AML-193 (cell line): ENCODE data around the gene CCL14.

ENCODE experiments used
- DNase-seq, 2 experiments: peaks; one replicate each; lab custom pipeline; 2025; lab: John Stamatoyannopoulos, UW

Gene CCL14

DNA sequence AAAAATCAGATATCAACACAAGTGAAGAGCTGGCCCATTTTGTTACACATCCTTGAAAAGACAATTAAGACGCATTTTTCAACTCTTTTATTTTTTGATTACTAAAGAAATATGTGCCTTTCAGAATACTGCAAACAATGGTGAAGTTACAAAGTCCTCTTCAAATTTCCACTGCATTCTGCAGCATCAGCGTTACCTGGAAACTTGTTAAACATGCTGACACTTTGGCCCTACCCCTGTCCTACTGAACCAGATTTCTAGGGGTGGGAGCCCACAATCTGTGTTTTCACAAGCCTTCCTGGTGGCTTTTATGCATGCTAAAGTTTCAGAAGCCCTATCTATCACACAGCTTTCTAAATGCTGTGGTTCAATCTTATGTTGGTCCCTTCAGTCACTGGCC, 4.5 kb upstream of the CCL14 start:
- DNase-seq: no peak

DNA sequence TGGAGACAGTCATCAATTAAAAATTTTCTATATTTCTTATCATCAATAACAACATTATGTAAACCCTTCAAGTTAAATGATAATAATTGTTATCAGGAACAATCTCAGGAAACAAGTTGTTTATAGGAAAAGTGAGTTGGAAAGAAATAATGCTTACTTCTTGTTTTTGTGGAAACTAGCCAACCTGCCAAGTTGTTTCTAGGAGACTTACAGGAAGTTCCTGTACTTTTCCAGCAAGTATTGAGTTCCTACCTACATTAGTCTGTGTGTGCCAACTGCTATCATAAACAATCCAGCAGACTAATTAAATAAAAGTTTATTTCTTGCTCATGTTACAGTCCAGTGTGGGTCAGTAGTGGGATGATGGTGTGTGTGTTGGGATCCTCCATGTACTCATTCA, 1.6 kb upstream of the CCL14 start:
- DNase-seq: no peak

DNA sequence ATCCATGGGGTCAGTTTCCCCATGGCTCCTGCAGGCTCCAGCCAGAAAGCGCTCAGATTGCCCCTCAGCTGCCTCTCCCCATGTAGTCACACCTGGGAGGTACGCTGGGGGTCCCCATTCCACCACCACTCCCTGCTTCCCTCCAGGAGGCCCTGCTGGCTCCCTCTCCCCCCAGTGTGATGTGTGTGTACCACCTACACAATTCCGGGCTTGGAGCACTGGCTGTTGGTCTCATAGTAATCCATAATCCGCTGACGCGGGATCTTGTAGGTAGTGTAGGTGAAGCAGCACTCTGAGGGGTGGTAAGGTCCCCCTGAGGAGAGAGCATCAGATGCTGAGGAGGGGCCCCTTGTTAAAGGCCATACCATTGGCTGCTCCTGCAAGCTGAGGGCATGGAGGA, 2.4 kb downstream of the CCL14 start:
- DNase-seq: no peak

DNA sequence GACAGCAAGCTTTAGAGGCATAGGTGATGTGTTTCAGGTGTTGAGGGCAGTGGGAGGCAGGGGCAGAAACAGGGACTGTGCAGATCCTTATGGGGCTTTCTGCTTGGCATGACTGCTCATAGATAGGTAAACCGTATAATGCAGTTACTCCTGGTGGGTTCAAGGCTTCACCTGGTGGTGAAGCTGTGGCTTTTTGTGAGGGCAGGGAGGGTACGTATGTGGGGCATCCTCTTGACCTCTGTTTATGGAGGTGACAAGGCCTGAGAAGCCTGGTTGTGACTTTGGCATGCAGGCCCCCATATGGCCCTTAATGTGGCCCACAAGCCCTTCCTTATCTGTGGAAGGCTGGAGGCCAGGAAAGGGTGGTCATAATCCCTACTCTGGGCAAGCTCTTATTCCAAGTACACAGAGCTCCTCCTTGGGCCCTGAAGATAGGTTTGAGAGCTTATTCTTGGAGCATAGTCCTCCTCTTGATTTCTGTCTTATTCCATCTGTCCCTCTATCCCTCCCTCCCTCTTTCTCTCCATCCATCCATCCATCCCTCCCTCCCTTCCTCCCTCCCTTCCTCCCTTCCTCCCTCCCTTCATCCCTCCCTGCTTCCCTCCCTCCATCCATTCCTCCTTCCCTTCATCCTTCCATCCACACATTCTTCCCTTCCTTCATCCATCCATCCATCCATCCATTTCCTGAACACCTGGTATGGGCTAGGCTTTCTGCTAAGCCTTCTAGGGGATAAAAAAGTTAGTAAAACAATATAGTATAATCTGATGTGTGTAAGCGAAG, 3.9 kb downstream of the CCL14 start:
- DNase-seq: no peak

GRCh38 chr17:35981908-35982330, 4.6 kb downstream of the CCL14 start:
- DNase-seq: no peak

- no peak for DNase-seq
These were observed 5.3 kb downstream of the CCL14 start, which contains the start of gene CCL16 for GRCh38 chr17:35981246-35981645. CCL16 (minus strand) TSS chr17:35981497; CDS start chr17:35981420, 77 bp downstream.

DNA sequence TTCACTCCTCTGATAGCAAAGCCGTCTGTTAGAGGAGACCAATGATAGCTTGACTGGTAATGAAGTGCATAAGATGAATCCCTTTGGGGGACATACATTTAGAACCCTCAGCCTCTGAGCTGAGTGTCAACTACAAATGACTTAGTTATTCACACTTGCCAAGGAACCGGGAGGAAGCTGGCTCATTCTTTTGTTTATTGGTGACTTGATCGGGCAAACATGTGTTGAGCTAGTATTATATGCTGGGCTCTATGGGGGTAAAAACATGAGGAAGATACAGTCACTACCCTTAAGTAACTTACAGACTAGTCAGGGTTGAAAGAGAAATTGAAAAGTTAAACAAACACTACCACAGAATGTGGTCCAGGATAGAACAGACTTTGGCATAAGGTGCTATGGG, 8.2 kb downstream of the CCL14 start:
- DNase-seq: no peak

GRCh38 chr17:35977509-35977908, 9.0 kb downstream of the CCL14 start:
- no peak for DNase-seq

DNA sequence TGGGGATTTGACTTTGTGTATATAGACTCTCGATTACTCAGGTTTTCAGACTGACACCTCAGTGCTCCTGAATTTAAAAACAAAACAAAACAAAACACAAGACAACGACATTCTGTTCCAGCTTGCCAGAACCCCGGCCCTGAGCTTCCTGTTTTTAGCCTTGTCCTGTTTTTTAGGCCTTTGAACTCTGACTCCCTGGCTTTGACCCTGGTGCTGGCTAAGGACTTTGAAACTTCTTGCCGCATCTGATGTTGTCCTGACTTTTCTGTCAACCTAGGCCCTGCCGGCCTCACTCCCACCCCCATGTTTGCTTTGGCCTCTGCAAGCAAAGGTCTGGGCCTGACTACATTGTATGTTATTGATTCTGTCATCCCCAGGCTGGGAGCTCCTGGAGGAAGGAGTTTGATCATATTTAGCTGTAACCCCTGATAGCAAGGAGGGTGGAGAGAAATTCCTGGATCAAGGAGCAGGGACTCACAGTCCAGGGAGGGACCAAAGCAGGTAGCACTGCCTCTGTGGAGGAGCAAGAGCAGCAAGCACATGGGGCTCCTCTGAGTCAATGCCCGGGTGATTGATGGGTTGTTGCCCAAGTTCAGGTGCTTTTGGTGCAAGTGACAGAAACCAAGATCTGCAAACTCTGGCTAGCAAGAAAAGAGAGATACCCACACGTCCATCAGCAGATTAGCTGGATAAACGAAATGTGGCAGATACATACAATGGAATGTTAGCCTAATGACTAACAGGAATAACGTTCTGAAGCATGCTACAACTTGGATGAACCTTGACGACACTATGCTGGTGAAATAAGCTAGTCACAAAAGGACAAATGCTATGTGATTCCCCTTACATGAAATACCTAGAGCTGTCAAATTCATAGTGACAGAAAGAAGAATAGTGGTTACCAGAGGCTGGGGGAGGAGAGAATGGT, 12.9 kb downstream of the CCL14 start:
- DNase-seq: no peak

DNA sequence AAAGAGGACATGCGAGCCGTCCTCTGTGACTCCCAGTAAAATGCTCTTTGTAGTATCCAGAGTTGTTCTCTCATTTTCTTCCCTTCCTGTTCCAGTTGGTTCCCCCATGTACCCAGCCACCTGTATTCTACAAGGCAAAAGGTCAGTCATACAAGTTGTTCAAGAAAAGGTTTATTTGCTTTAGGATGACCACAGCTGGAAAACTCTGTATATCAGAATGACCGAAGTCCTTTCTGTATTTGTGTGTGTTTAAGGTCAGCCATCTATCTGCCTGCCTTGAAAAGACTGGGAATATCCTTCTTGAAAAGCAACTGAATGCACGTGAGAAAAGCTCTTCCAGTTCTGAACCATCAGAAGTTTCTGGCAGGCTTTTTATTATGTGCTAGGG, 13.6 kb downstream of the CCL14 start:
- DNase-seq: no peak

- DNase-seq: no peak
These were observed 14.0 kb downstream of the CCL14 start for GRCh38 chr17:35972535-35972934.

GRCh38 chr17:35972066-35972465, 14.5 kb downstream of the CCL14 start:
- DNase-seq: no peak

DNA sequence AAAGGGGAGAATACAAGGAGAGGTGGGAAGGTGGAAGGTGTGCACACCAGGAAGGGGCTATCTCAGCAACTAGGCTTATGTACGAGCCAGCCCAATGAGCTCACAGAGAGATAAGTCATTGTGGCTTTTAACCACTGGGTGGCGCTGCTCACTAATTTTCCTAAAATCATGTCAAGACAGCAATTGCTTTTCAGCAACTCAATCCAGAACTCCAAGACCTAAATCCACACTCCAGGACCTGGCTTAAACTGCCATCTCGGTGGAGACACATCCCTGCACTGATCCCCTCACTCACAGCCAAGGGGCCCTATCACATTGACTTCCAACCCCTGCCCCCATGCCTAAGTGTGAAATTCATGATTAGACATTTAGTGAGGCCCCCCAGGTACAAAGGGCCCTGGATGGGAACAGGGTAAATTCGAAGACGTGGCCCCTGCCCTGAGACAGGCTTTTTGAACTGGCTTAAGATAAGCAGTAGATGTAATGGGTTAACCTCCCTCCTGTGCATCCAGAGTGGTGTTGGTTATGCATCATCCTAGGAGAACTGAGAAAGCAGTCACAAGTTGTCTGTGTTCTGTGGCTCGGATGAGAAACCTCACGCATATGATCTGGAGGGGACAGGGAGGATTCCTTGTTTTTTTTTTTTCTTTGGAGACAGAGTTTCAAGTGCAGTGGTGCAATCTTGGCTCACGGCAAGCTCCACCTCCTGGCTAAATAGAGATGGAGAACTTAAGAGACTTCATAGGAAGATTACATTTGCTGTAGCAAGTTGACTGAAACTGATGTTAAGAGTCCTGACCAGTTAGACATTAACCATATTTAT, 16.8 kb downstream of the CCL14 start:
- DNase-seq: peak; percentile 70 to 82

GRCh38 chr17:35968520-35969054, 17.9 kb downstream of the CCL14 start:
- no peak for DNase-seq

DNA sequence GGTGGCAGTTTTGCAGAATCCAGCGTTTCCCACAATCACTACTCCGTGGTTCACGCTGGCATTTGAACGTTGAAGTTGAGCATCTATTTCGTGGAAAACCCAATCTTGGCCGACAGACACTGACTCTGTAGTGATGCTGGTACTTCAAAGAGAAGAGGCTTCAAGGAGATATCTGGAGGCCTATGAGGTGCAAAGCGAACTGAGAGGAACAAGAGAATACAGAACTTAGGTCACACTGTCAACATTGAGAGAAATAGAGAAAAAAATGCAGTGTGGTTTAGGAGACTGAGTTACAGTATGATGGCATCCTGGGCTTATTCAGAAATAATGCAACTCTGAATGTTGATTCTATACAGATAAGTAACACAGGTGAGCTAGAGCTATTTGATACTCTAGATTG, 21.3 kb downstream of the CCL14 start:
- DNase-seq: no peak

GRCh38 chr17:35963663-35964062, 22.9 kb downstream of the CCL14 start:
- no peak for DNase-seq

DNA sequence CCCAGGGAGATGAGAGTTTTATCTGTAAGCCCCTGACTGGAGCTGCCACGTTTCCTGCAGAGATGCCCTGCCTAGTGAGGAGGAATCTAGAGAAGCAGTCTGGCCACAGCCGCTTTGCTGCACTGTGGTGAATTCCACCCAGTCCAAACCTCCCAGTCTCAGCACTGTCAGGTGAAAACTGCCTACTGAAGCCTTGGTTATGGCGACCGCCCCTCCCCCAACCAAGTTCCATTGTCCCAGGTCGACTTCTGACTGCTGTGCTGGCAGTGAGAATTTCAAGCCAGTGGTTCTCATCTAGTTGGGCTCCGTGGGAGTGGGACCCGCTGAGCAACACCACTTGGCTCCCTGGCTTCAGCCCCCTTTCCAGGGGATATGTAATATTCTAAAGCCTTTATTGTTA, 32.8 kb downstream of the CCL14 start:
- DNase-seq: no peak

GRCh38 chr17:35949401-35949800, 37.1 kb downstream of the CCL14 start:
- no peak for DNase-seq

GRCh38 chr17:35948092-35948491, 38.4 kb downstream of the CCL14 start:
- no peak for DNase-seq

- peak; percentile 63 to 76 for DNase-seq
These were observed 39.4 kb downstream of the CCL14 start for GRCh38 chr17:35947156-35947585.

DNA sequence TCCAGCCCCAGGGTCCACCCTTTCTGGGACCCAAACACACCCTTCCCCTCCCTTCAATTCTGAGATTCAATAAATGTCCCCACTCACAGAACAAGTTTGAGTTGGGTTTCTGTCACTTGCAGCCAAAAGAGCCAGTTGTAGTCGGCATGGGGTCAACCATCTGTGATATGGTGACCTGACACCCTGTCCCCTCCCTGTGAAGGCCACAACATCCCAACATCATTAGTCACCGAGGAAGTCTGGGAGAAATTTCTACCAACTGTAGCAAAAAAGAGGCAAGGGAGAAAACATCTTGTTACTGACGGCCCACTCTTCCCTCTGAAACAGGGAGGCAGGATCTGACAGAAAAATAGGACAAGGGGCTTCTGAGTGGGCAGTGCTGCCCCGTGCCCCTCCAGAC, 42.4 kb downstream of the CCL14 start:
- no peak for DNase-seq

- no peak for DNase-seq
These were observed 43.0 kb downstream of the CCL14 start, which contains the start of gene LYZL6 for GRCh38 chr17:35943537-35943936. LYZL6 (minus strand) TSS chr17:35943713; CDS start chr17:35939356, 4,357 bp downstream.
